Measurements from ENCODE around the gene XYLT1. TPM values are rescaled to one million over a fixed set of nuclear protein-coding genes. Genes with fewer than 3 reads are reported as not detected.

The XYLT1 gene
- total RNA-seq, 1 donor from 2014 or later = 27.3 TPM

DNA sequence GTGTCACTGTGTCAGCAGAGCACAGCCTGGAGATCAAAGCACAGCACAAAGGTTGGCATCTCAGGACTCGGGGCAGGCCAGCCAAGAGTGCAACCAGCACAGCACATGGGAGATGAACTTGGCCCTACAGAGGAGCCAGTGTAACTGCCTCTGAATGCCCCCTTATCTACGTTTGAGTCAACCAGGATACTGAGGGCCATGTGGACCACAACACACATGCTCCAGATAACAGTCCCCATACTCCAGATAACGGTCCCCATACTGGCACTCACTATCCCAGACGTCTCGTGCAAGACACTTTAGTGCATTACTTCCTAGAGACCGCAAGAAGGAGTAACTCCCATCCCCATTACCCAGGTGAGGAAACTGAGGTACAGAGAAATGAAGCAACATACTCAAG, 88.2 kb downstream of the XYLT1 start:
- Histone ChIP-seq H3K9me3 (no peaks in the 10 kb centered on the region), H3K4me1 (peaks cover 44% of the 10 kb centered on the region), H3K27ac (no peak overlapping the region), H3K27me3 (no peaks in the 10 kb centered on the region), H3K4me3 (no peak overlapping the region), H3K36me3 (no peaks in the 10 kb centered on the region)
- intact Hi-C loops (cut with DNase I) = no loop called here
- no peak for DNase-seq (ENCODE audit: extremely low spot score in 2 of 2)
- no peak for TF ChIP-seq POLR2A (IDR thresholded peaks at IDR 0.05)
- TF ChIP-seq POLR2AphosphoS5 (IDR thresholded peaks at IDR 0.05; ENCODE audit: insufficient read depth in 1 of 2, low read depth in 1 of 2) = no peak
- TF ChIP-seq, protein P1, sequence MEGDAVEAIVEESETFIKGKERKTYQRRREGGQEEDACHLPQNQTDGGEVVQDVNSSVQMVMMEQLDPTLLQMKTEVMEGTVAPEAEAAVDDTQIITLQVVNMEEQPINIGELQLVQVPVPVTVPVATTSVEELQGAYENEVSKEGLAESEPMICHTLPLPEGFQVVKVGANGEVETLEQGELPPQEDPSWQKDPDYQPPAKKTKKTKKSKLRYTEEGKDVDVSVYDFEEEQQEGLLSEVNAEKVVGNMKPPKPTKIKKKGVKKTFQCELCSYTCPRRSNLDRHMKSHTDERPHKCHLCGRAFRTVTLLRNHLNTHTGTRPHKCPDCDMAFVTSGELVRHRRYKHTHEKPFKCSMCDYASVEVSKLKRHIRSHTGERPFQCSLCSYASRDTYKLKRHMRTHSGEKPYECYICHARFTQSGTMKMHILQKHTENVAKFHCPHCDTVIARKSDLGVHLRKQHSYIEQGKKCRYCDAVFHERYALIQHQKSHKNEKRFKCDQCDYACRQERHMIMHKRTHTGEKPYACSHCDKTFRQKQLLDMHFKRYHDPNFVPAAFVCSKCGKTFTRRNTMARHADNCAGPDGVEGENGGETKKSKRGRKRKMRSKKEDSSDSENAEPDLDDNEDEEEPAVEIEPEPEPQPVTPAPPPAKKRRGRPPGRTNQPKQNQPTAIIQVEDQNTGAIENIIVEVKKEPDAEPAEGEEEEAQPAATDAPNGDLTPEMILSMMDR (IDR thresholded peaks at IDR 0.05) = no peak

DNA sequence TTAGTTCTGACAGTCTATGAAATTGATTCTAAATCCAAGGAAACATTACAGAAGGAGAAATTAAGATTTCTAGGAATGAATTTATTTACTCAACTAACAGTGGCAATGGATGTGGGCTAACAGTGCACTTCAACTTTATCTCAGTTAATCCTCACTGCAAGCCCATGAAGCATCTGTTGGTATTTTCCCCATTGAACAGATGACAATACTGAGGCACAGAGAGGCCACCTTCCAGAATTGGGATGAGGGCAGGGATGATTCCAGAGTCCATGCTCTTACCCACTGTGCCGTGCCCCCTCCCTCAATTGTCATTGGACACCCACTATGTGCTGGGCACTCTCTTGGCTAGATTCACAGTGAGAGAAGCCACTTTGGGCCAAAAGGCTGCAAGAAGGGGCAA, 89.0 kb downstream of the XYLT1 start:
- Histone ChIP-seq H3K4me1 (peaks cover 47% of the 10 kb centered on the region), H3K27ac (no peak overlapping the region), H3K4me3 (no peak overlapping the region), H3K27me3 (no peaks in the 10 kb centered on the region), H3K9me3 (no peaks in the 10 kb centered on the region), H3K36me3 (no peaks in the 10 kb centered on the region)
- intact Hi-C loops (cut with DNase I) = no loop called here
- DNase-seq (ENCODE audit: extremely low spot score in 2 of 2) = no peak
- TF ChIP-seq POLR2A (IDR thresholded peaks at IDR 0.05) (no peak), POLR2AphosphoS5 (IDR thresholded peaks at IDR 0.05; ENCODE audit: insufficient read depth in 1 of 2, low read depth in 1 of 2) (no peak)
- TF ChIP-seq, protein P1 (IDR thresholded peaks at IDR 0.05) = no peak

DNA sequence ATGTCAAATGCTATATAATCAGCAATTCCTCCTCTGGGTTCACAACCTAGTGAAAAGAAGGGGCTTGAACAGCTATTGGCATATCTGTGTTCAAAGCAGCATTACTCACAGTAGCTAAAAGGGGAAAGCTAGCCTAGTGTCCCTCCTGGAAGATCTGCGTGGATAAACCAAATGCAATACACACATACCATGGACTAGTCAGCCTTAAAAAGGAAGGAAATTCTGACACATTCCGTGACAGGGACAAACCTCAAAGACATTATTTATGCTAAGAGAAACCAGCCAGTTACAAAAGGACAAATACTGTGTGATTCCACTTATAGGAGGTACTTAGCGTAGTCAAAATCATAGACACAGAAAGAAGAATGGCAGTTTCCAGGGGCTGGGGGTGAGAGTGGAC, 90.1 kb downstream of the XYLT1 start:
- peaks cover 59% of the 10 kb centered on the region for H3K4me1 ChIP-seq
- H3K4me3 ChIP-seq = no peak overlapping the region
- H3K27me3 ChIP-seq = no peaks in the 10 kb centered on the region

DNA sequence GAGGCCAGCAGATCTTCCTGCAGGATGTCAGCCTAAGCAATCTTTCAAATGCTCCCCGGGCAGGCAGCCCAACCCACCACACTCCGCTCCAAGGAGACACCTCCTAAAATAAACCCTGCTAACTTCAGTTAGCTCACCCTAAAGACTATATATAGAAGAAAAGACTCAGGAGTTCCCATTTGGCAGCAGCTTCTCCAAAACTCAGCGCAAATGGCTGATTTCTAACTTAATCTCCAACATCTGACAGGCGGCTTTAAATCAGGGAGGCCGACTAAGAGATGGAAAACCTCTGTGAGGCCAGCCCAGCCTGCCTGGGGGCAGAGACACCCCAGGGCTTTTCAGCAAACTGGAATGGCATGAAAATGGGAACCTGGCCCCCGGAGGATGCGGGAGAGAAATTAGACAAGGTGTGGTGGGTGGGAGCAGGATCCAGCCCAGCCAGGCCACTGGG, 91.6 kb downstream of the XYLT1 start:
- Histone ChIP-seq H3K27ac (peak overlapping the region; percentile 67), H3K9me3 (no peaks in the 10 kb centered on the region), H3K4me3 (no peak overlapping the region), H3K4me1 (peaks cover 56% of the 10 kb centered on the region), H3K36me3 (no peaks in the 10 kb centered on the region), H3K27me3 (no peaks in the 10 kb centered on the region)
- intact Hi-C loops (cut with DNase I) = no loop called here
- peak; percentile 44 to 49 for TF ChIP-seq POLR2AphosphoS5 (IDR thresholded peaks at IDR 0.05; ENCODE audit: insufficient read depth in 1 of 2, low read depth in 1 of 2)
- TF ChIP-seq, protein P1 (IDR thresholded peaks at IDR 0.05) = no peak
- no peak for TF ChIP-seq POLR2A (IDR thresholded peaks at IDR 0.05)
- DNase-seq (ENCODE audit: extremely low spot score in 2 of 2) = no peak

More for the DNA sequence above, 90.1 kb downstream of the XYLT1 start:
- TF ChIP-seq, protein P1 (IDR thresholded peaks at IDR 0.05) = no peak
- no peak for TF ChIP-seq POLR2AphosphoS5 (IDR thresholded peaks at IDR 0.05; ENCODE audit: insufficient read depth in 1 of 2, low read depth in 1 of 2)
- TF ChIP-seq POLR2A (IDR thresholded peaks at IDR 0.05) = no peak
- intact Hi-C loops (cut with DNase I) = no loop called here
- no peak overlapping the region for H3K27ac ChIP-seq
- H3K9me3 ChIP-seq = no peaks in the 10 kb centered on the region
- DNase-seq (ENCODE audit: extremely low spot score in 2 of 2) = no peak
- H3K36me3 ChIP-seq = no peaks in the 10 kb centered on the region

DNA sequence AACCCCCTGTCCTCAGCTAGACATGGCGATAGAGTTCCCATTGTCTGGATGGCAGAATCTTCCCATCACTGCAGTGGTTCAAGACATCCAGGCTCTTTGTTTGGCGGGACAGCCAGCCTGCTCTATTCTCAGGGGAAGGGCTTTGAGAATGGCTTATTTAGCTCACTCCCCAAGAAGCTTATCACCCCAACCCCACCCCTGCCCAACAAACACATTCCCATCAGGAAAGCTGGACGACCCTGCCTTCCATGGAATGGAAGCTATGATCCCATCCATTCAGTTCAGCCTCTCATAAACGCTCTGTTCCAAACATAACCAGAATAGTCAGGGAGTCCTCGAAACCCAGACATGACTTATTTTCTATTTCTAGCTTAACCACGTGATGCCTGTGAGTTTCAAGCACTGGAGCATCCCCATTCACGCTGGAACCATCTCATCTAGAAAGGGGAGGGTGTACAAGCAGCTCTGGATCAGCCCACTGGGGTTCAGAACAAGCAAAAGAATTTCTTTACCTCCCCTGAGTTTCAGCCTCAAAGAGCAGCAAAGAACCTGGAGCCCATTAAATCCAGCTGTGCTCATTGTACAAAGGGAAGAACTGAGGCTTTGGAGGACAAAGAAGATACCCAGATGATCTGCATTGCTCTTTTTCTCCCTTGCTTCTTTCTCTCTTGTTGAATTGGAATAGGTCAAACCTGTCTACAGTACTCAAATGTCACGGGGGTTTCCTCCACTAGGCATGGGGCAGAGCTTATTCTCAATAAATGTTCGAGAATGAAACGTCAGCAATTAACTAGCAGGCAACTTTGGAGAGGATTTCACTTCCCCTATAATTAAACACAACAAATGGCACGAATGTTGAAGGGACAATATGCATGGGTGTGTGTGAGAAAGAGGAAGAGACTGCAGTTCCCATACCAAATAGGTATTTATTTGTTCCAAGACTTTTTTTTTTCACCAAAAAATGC, 93.1 kb downstream of the XYLT1 start:
- no peaks in the 10 kb centered on the region for H3K9me3 ChIP-seq
- no peaks in the 10 kb centered on the region for H3K27me3 ChIP-seq
- TF ChIP-seq, protein P1 (IDR thresholded peaks at IDR 0.05) = no peak
- TF ChIP-seq POLR2AphosphoS5 (IDR thresholded peaks at IDR 0.05; ENCODE audit: insufficient read depth in 1 of 2, low read depth in 1 of 2) = peak in 1 of 2 donors; percentile 9
- no peak for DNase-seq (ENCODE audit: extremely low spot score in 2 of 2)
- H3K4me1 ChIP-seq = peaks cover 49% of the 10 kb centered on the region
- H3K36me3 ChIP-seq = no peaks in the 10 kb centered on the region
- H3K4me3 ChIP-seq = no peak overlapping the region
- H3K27ac ChIP-seq = peak overlapping the region; percentile 67
- intact Hi-C loops (cut with DNase I) = no loop called here

Data from vagina (tissue), 2 donors.